Measurements from ENCODE around the gene NEMP1.

DNA sequence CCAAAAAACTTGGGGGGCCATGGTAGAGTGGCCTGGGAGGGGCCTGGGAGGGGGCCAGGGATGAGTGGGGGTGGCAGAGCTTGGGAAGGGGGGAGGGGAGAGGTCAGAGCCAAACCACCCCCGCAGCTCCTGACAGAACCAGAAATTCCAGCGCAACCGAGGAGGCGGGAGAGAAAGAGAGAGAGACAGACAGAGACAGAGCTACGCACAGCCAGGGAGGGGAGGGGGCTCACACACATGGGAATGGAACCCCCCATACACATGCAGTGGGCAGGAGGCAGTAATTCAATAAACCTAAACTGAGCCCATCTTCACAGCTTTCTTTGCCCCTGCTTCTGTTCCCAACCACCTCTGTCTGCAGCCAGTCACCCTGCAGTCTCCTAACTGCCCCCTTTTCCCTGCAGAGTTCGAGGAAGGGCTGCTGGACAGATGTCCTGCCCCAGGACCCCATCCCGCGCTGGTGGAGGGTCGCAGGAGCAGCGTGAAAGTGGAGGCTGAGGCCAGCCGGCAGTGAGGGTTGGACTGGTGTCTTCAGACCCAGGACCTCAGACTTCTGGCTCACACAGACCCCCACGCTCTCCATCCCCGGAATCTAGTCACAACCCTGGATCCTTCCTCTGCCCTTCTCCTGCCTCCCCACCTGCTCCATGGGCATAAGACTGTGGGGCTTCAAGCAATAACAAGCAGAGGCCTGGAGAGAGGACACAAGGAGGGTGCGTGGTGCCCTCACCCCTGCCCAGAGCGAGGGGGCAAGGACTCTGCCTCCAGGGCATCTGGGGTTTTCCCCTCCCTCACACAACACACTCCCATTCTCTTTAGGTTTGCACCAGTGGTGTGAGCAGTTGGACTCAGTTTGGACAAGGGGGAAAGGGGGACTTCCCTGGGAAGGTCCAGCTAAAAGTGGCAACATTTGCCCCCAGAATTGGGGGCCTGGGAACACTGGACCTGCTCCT is 15.9 kb upstream of the NEMP1 start:
- TF ChIP-seq CTCF (IDR thresholded peaks at IDR 0.05) (no peak), POLR2A (IDR thresholded peaks at IDR 0.05) (no peak)

Data from right lobe of liver (tissue), 4 donors.